ENCODE measurements around the gene ETFDH.
"Not testable (repeated sequence)": the region's sequence is repeated elsewhere in the genome, so short reads cannot be mapped to it uniquely, and the experiment has no call there.

Gene ETFDH

DNA sequence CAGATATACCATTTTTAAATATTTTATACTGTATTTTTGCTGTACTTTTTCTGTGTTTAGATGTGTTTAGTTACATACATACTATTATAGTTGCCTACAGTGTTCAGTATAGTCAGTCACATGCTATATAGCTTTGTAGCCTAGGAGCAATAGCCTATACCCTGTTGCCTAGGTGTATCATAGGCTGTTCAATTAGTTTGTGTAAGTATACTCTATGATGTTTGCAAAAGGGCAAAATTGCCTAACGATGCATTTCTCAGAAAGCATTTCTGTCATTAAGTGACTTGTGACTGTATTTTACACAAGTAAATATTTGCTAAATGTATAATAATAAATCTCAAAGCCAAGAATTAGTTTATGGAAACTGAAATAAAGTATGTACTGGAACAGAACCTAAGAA is 9.5 kb downstream of the ETFDH start:
- DNase-seq (ENCODE audit: low read depth), result no peak

GRCh38 chr4:158682066-158682465 is 10.0 kb downstream of the ETFDH start:
- DNase-seq (ENCODE audit: low read depth), result no peak

- no peak for DNase-seq (ENCODE audit: low read depth)
Measured at GRCh38 chr4:158688813-158689212, 16.7 kb downstream of the ETFDH start.

DNA sequence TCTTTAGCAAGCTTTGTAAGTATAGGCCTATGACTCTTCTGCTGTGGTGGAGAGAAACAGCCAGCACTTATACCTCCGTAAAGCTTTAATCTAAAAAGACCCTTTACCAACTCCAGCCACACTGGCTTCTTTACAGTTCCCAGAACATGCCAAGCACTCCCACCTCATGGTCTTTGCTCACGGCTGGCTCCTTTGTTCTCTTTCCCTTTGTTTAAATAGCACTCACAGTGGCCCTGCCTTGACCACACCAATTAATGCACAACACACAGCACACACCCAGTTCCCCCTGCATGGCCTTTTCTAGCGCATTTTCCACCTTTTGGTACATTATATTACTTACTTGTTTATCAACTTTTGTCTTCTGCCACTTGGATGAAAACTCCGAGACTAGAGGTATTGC is 32.2 kb downstream of the ETFDH start:
- DNase-seq (ENCODE audit: low read depth), result no peak

DNA sequence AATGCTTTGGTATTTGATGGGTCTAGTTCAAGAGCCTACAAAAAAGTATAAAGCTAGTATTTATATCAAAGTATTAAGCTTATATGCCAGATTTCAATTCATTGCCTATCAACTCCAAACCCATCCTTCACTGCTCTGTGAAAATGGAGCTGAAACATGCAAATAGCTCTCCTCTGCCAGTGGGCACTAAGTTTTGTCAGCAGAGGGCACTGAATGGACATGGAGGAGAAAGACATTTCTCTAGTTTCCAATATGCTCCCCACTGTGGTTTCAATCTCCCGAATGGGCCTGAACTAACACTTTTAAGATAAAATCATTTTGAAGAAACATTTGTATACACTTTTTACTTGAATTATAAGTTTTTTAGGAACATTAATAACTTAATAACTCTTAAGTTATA is 38.7 kb downstream of the ETFDH start:
- no peak for DNase-seq (ENCODE audit: low read depth)

DNA sequence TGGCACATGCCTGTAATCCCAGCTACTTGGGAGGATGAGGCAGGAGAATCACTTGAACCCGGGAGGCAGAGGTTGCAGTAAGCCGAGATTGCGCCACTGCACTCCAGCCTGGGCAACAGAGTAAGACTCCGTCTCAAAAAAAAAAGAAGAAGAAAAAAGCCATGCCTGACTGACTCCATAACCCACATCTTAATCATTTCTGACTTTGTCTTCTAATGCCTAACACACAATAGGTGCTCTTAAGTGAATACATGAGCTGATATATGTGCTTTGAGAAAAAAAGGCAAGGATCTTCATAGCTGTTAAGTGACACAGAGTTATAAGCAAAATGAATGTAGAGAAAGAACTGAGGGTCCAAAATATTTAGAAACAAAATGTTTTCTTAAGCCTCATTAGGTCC is 40.5 kb downstream of the ETFDH start:
- not testable (repeated sequence) for DNase-seq (ENCODE audit: low read depth)

- DNase-seq (ENCODE audit: low read depth), result no peak
Measured at GRCh38 chr4:158714937-158715336, 42.8 kb downstream of the ETFDH start.

DNA sequence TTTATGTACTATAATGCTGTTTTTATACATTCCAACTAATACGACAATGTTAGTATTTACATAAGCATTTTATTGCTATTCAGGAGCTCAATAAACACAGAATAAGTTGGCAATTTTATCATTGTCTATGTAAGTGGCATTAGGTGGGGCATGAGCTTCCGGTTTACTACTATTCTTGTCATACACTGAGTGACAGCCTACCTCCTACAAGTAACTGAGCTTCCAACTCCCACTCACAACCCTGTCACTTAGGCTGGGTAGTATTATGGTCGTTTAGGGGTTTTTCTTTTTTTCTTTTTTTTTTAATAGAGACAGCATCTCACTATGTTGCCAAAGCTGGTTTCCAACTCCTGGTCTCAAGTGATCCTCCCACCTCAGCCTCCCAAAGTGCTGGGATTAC is 43.7 kb downstream of the ETFDH start:
- DNase-seq (ENCODE audit: low read depth), result no peak

DNA sequence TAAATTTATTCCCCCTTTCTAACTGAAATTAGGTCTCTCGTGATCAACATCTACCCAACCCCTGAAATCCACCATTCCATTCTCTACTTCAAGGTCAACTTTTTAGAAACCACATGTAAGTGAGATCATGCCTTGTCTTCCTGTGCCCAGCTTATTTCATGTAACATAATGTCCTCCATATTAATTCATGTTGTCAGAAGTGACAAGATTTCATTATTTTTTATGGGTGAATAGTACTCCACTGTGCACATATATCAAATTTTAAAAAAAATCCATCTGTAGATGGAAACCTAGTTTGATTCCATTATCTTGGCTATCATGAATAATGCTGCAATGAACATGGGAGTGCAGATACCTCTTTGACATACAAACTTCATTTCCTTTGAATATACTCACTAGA is 49.6 kb downstream of the ETFDH start:
- DNase-seq (ENCODE audit: low read depth), result no peak

GRCh38 chr4:158722291-158722916 is 50.3 kb downstream of the ETFDH start:
- DNase-seq (ENCODE audit: low read depth), result no peak

GRCh38 chr4:158722917-158723793 is 51.1 kb downstream of the ETFDH start, which contains the start of gene PPID:
Gene PPID (minus strand): TSS chr4:158723396. CDS start chr4:158723288, 108 bp downstream.
- DNase-seq (ENCODE audit: low read depth), result peak; percentile 68

GRCh38 chr4:158724637-158725036 is 52.5 kb downstream of the ETFDH start:
- DNase-seq (ENCODE audit: low read depth), result no peak

GRCh38 chr4:158726633-158727032 is 54.5 kb downstream of the ETFDH start:
- no peak for DNase-seq (ENCODE audit: low read depth)

- no peak for DNase-seq (ENCODE audit: low read depth)
Measured at GRCh38 chr4:158728236-158728635, 56.1 kb downstream of the ETFDH start.

- no peak for DNase-seq (ENCODE audit: low read depth)
Measured at GRCh38 chr4:158729716-158730559, 57.8 kb downstream of the ETFDH start.

GRCh38 chr4:158738866-158739265 is 66.8 kb downstream of the ETFDH start:
- no peak for DNase-seq (ENCODE audit: low read depth)

DNA sequence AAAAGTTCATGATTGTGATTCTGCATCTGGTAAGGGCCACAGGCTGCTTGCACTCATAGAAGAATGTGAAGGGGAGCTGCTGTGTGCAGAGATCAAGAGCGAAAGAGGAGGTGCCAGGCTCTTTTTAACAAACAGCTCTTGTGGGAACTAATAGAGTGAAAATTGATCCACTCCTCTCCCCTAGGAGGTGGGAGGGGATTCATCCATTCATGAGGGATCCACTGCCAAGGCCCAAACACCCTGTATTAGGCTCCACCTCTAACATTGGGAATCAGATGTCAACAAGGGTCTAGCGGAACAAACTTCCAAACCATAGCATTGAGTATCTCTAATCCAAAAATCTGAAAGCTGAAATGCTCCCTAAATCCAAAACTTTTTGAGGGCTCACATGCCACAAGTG is 67.5 kb downstream of the ETFDH start:
- no peak for DNase-seq (ENCODE audit: low read depth)

DNA sequence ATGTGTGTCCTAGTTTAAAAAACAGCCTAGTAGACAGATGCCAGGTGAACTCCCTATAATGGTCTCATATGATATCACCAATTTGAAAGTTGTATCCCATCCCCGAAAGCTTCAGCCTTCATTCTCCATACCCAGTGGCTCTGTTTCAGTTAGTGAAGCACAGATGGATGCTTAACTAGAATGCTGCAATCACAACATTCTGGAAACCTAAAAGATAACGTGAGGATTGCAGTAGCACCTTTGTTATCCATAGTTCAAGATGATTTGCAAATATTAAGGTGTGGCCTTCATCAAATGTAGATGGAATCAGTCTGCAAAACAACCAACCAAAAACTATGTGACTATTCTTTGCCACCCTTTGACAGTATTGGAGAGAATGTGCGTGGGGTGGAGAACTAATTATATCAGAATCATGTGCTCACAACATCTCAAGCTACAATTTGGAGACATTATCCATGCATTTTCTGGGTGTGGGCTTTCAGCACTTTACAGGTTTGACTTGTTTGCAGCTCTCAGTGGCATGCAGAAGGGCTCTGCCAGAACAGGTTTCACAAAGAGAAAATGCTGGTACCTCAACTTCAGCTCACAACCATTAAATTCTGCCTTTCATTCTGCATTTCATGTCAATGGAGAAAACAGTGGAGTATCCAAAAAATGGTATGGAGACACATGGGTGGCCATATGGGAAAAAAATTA is 69.4 kb downstream of the ETFDH start:
- DNase-seq (ENCODE audit: low read depth), result no peak

DNA sequence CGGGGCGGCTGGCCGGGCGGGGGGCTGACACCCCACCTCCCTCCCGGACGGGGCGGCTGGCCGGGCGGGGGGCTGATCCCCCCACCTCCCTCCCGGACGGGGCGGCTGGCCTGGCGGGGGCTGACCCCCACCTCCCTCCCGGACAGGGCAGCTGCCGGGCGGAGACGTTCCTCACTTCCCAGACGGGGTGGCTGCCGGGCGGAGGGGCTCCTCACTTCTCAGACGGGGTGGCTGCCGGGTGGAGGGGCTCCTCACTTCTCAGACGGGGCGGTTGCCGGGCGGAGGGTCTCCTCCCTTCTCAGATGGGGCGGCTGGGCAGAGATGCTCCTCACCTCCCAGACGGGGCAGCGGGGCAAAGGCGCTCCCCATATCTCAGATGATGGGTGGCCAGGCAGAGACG is 74.4 kb downstream of the ETFDH start:
- DNase-seq (ENCODE audit: low read depth), result not testable (repeated sequence)

GRCh38 chr4:158750379-158750778 is 78.3 kb downstream of the ETFDH start:
- DNase-seq (ENCODE audit: low read depth), result no peak

GRCh38 chr4:158754385-158755180 is 82.5 kb downstream of the ETFDH start:
- no peak for DNase-seq (ENCODE audit: low read depth)

Data from stimulated activated CD8-positive, alpha-beta memory T cell treated with anti-CD3 and anti-CD28 coated beads, Interleukin-15, amount 100 ng/mL, for 24 hours (primary cell).